K562 (cell line): Measurements from ENCODE around the gene RPL7L1. TPM values are rescaled to one million over a fixed set of nuclear protein-coding genes. Genes with fewer than 3 reads are reported as not detected.

Experiments used
- ATAC-seq: fragments of 200-7000 bp; cut with Tn5 transposase; 3 replicates; pipeline ENCODE4 v1.9.1; 2020; ENCODE audit warnings: moderate library complexity
- BruUV-seq: library from RNA; stranded (reverse); fragments of 400-500 nt; replicated peaks from 2 replicates; lab custom pipeline; 2021; lab: Mats Ljungman, UMichigan
- CTCF ChIA-PET: fragments of 300-600 bp; formaldehyde crosslinking; extraction: SDS; loops from one replicate; lab custom pipeline; 2021; ENCODE audit warnings: low intra/inter-chr PET ratio; lab: Yijun Ruan, JAX
- POLR2A ChIA-PET: fragments of 300-600, 350-650 bp; sonication (Branson Sonifier 250); formaldehyde crosslinking; extraction: SDS; loops from one replicate; lab custom pipeline; 2021; ENCODE audit warnings: antibody characterized with exemption, inconsistent platforms; lab: Yijun Ruan, JAX
- DNase-seq, 4 experiments: peaks; one replicate each; pipeline versions ENCODE4 v3.0.0 to v3.0.0-alpha.2; 2011 to 2018; ENCODE audit warnings: low spot score in 3 of 4, mixed read lengths in 3 of 4; ENCODE audit errors: extremely low read depth in 1 of 4
- FAIRE-seq: peaks from 2 replicates; lab custom pipeline; 2011; peaks lifted over from hg19 to GRCh38; lab: Jason Lieb, UNC
- H2AFZ ChIP-seq: 2 replicates; pipeline ENCODE4 v1.6.0; 2011; ENCODE audit warnings: low read depth, low read length, control low read depth, inconsistent platforms
- H3K27ac ChIP-seq: fragments of 200-600 bp; 3 replicates; pipeline ENCODE4 v1.8.0; 2011; ENCODE audit warnings: low read depth, mild to moderate bottlenecking, control low read depth, inconsistent platforms, low read length, moderate library complexity, mixed read lengths; ENCODE audit errors: extremely low read depth
- H3K27me3 ChIP-seq, 2 experiments: fragments of 300-600 bp in 1 of 2; 2 replicates in 1 of 2; 3 replicates in 1 of 2; pipeline versions ENCODE4 v1.6.0 to v1.8.0; 2011; ENCODE audit warnings: inconsistent platforms in 2 of 2, low read length in 2 of 2, mild to moderate bottlenecking in 1 of 2, mixed read lengths in 1 of 2, moderate library complexity in 1 of 2; ENCODE audit not compliant: control insufficient read depth in 2 of 2, insufficient read depth in 2 of 2
- H3K36me3 ChIP-seq: fragments of 300-600 bp; 3 replicates; pipeline ENCODE4 v1.8.0; 2011; ENCODE audit warnings: mild to moderate bottlenecking, low read length, inconsistent platforms; ENCODE audit not compliant: control insufficient read depth, insufficient read depth
- H3K4me1 ChIP-seq, 2 experiments: fragments of 200-600 bp in 1 of 2; replicated peaks in 1 of 2; 2 replicates in 1 of 2; 3 replicates in 1 of 2; pipeline versions ENCODE4 v1.5.1 to v1.8.0; 2011; ENCODE audit warnings: inconsistent platforms in 2 of 2, low read length in 2 of 2, mild to moderate bottlenecking in 1 of 2, mixed read lengths in 1 of 2, moderate library complexity in 1 of 2; ENCODE audit not compliant: control insufficient read depth in 2 of 2, insufficient read depth in 2 of 2
- H3K4me2 ChIP-seq: 2 replicates; pipeline ENCODE4 v1.6.1; 2011; ENCODE audit warnings: low read length, control low read depth, inconsistent platforms, mixed read lengths; ENCODE audit not compliant: insufficient read depth
- H3K4me3 ChIP-seq: fragments of 200-600 bp; sonication (generic), shearing (Covaris generic); 2 replicates; pipeline ENCODE4 v1.5.1; 2016; ENCODE audit warnings: control low read depth, inconsistent platforms
- H3K79me2 ChIP-seq: fragments of 200-600 bp; 3 replicates; pipeline ENCODE4 v1.8.0; 2011; ENCODE audit warnings: low read length, inconsistent platforms; ENCODE audit not compliant: control insufficient read depth, insufficient read depth
- H3K9ac ChIP-seq, 2 experiments: 2 replicates each; pipeline versions ENCODE4 v1.6.0 to v1.6.1; 2011; ENCODE audit warnings: low read depth in 2 of 2, low read length in 2 of 2, control low read depth in 1 of 2, inconsistent platforms in 1 of 2, mild to moderate bottlenecking in 1 of 2, mixed read lengths in 1 of 2; ENCODE audit not compliant: insufficient read depth in 1 of 2
- H3K9me1 ChIP-seq: one replicate; pipeline ENCODE4 v1.6.0; 2011; ENCODE audit warnings: inconsistent platforms, mild to moderate bottlenecking, low read length, moderate library complexity; ENCODE audit not compliant: control insufficient read depth, insufficient read depth
- H3K9me3 ChIP-seq: replicated peaks from 2 replicates; pipeline ENCODE4 v1.5.1; 2011; ENCODE audit warnings: low read depth, low read length, inconsistent platforms; ENCODE audit not compliant: control insufficient read depth, insufficient read depth
- H4K20me1 ChIP-seq: replicated peaks from 2 replicates; pipeline ENCODE4 v1.6.1; 2011; ENCODE audit warnings: low read length, inconsistent platforms, mixed read lengths; ENCODE audit not compliant: control insufficient read depth, insufficient read depth
- CREB1 ChIP-seq, 2 experiments: sonication (generic) in 1 of 2; formaldehyde crosslinking in 1 of 2; IDR thresholded peaks; 2 replicates each; pipeline versions ENCODE4 v1.6.1 to v1.8.0; 2012 to 2022; ENCODE audit warnings: inconsistent platforms in 1 of 2, mild to moderate bottlenecking in 1 of 2, missing genetic modification reagents in 1 of 2, moderate library complexity in 1 of 2
- STAT5A ChIP-seq: IDR thresholded peaks from 2 replicates; pipeline ENCODE4 v1.6.1; 2012; ENCODE audit warnings: low read length, inconsistent platforms, borderline replicate concordance
- TAL1 ChIP-seq: fragments of 450-650 bp; IDR thresholded peaks from 2 replicates; pipeline ENCODE4 v1.6.1; 2016; ENCODE audit warnings: mild to moderate bottlenecking
- WGBS: fragments of 100-300 bp; shearing (Covaris generic); methylation state at CpG from one replicate; pipeline ENCODE4 v1.1.6; 2016; ENCODE audit warnings: low coverage, mixed read lengths; ENCODE audit not compliant: insufficient coverage; ENCODE audit errors: missing lambda C conversion rate; 5-methylcytosine and 5-hydroxymethylcytosine counted together
- in situ Hi-C: fragments of 300-500 bp; cut with MboI; formaldehyde crosslinking; loops from 4 replicates; pipeline ENCODE4 v1.15.0; 2018; ENCODE audit warnings: inconsistent platforms, mixed read lengths
- intact Hi-C: fragments of 100-400 bp; cut with micrococcal nuclease; formaldehyde crosslinking; loops from 2 replicates; pipeline ENCODE4 v1.14.2; 2022
- polyA plus RNA-seq, 8 experiments: library from polyadenylated mRNA; depleted of rRNA in 4 of 8; stranded (reverse) in 5 of 8; unstranded in 3 of 8; fragments of >200 nt; fragmentation: Nextera tagmentation in 2 of 8; fragmentation: Illumina TruSeq in 1 of 8; extraction: Ambion mirVana in 2 of 8; extraction: Trizol in 1 of 8; gene quantifications; 2 replicates each; pipeline versions ENCODE4 v1.2.1 to v1.2.3, GENCODE V29; 2011 to 2014; ENCODE audit warnings: inconsistent platforms in 1 of 8, missing spikeins in 1 of 8
- total RNA-seq, 7 experiments: library from RNA; depleted of rRNA in 6 of 7; stranded (reverse); fragments of >200 nt in 6 of 7; fragmentation: Illumina TruSeq in 2 of 7; extraction: Trizol in 2 of 7; gene quantifications; 2 replicates each; pipeline versions ENCODE4 v1.2.1 to v1.2.3, GENCODE V29; 2011 to 2021; ENCODE audit warnings: low replicate concordance in 1 of 7

The RPL7L1 gene
- total and polyA plus RNA-seq, 9 of the 15 experiments (the other 6 are each of a cell fraction or from before 2014, with no cell fraction given), result 129 to 259 (median 164) TPM

DNA sequence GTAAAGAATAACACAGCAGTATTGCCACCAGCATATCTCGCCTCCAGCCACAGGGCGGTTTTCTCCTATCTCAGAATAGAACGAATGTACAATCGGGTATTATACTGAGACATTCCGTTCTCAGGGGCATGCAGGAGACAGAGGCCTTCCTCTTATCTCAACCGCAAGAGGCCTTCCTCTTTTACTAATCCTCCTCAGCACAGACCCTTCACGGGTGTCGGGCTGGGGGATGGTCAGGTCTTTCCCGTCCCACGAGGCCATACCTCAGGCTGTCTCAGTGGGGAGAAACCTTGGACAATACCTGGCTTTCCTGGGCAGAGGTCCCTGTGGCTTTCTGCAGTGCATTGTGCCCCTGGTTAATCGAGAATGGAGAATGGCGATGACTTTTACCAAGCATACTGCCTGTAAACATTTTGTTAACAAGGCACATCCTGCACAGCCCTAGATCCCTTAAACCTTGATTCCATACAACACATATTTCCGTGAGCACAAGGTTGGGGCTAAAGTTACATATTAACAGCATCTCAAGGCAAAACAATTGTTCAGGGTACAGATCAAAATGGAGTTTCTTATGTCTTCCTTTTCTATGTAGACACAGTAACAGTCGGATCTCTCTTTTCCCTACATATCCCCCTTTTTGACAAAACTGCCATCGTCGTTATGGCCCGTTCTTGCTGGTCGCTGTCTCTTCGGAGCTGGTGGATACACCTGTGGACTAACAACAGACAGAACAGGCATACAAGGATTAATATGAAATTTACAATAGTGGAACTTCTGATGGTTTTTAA, 14.8 kb downstream of the RPL7L1 start (continued):
- TF ChIP-seq STAT5A (peak; percentile 8; the same call in 1 of the 2 replicates), TAL1 (peak; percentile 71)

DNA sequence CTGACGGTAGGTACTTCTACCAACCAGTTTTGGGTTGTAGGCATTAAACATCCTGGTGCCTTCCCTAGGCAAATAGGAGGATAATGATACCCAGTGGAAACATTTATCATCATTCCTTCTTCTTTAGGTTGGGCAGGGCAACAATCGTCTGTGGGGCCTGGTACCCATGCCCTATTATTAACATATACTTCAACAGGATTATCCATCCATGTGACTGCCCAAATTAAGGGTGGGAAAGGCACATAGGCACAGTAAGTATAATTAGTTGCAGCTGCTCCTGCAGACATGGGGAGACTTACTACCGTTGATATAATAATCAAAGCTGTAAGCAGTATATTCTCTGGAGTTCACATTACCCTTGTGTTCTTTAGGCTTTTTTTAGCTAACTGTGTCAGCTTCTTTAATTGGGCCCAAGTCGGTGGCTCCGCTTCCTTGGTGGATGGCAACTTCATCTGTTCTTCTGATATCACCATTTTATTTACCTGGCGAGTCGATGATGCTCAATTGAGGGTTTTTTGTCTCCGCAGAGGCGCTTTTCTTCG, 16.8 kb downstream of the RPL7L1 start:
- Histone ChIP-seq H3K9me3 (no peaks in the 10 kb centered on the region), H3K36me3 (no peaks in the 10 kb centered on the region), H3K9ac (no peak overlapping the region), H3K79me2 (no peaks in the 10 kb centered on the region), H3K4me3 (no peak overlapping the region), H3K27me3 (no peaks in the 10 kb centered on the region), H4K20me1 (no peaks in the 10 kb centered on the region), H2AFZ (no peak overlapping the region), H3K4me2 (no peak overlapping the region), H3K9me1 (no peaks in the 10 kb centered on the region), H3K4me1 (peaks cover 11 to 17% of the 10 kb centered on the region in 2 experiments), H3K27ac (no peak overlapping the region)
- no peak for FAIRE-seq
- intact Hi-C loops, result loop anchor here (5.0 kb wide), 1 partner anchor 149 kb away; the partner anchor contains the start of gene TBCC
- no TSS peak for BruUV-seq
- TF ChIP-seq CREB1 (IDR thresholded peaks at IDR 0.05) (no peak), CREB1 (CRISPR knock-in tag; IDR thresholded peaks at IDR 0.05) (no peak)
- CTCF ChIA-PET, result no interaction called here
- no peak for DNase-seq
- POLR2A ChIA-PET, result no interaction called here
- 67% methylated on average over 10 of the region's 10 CpGs for WGBS
- in situ Hi-C loops, result no loop called here
- no peak for ATAC-seq
